HG03442 (cell line): ENCODE data around the gene PMFBP1.

ENCODE experiments used
- ATAC-seq: cut with Tn5 transposase; IDR thresholded peaks from one replicate; pipeline ENCODE4 v1.9.1; 2021; ENCODE audit warnings: mild to moderate bottlenecking, moderate library complexity; ENCODE audit not compliant: unreplicated experiment

Gene PMFBP1

DNA sequence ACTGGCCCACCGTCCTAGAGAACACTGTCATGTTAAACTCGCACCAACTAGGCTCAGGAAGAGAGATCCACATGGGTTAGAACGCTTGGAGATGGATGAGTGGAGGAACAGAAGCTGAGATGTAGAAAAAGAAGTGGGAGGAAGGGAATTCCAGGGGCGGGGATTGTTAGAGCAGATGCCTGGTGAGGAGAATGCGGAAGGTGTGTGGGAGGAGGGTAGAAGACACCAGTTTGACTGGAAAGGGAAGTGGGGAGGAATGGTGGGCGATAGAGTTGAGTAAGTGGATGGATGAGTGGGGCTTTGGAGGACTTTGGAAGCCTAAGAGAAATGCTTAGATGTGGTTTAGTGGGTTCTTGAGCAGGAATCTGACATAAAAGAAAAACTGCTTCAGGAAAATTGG, 40.9 kb downstream of the PMFBP1 start:
- no peak for ATAC-seq

DNA sequence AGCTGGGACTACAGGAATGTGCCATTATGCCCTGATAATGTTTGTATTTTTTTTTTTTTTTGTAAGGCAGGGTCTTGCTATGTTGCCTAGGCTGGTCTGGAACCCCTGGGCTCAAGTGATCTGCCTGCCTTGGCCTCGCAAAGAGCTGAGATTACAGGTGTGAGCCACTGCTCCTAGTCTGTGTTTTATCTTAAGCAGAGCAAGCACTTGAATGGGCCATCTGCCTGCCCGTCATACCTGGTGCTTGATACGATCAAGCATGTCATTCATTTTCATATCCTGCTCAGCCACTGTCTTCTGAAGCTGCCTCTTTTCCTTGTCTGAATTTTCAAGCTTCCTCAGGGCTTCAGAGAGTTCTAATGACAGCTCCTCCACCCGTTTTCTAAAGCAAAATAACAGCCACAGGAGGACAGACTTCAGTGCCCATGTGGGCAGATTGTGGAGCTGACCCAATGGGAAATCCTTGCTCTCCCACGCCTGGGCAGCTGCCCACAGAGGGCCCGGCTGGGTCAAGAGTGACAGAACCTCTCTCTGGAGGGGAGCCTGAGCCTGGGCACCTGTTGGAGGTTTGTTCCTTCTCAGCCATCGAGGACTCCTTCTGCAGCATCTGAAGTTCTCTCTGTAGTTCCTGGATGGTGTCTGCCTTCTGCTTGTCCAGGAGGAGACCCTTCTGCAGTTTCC, 41.8 kb downstream of the PMFBP1 start:
- ATAC-seq: no peak

DNA sequence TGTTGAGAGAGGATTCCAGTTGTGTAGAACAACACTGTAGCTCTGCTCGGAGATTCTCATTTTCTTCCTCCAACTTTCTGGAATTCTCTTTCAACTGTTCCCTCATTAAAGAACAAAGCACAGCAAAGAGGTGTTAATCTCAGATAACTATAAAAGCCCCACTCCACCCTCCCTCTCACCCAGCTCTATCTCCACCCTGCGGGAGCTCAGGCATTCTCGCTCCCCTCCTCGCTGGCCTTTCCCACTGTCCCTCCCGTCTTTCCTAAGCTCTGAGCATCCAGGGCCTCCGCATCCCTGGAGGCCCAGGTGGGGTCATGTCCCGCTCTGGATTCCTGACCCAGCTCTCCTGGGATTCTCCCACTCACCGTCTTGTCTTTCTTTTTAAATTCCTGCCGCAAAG, 43.3 kb downstream of the PMFBP1 start:
- no peak for ATAC-seq

DNA sequence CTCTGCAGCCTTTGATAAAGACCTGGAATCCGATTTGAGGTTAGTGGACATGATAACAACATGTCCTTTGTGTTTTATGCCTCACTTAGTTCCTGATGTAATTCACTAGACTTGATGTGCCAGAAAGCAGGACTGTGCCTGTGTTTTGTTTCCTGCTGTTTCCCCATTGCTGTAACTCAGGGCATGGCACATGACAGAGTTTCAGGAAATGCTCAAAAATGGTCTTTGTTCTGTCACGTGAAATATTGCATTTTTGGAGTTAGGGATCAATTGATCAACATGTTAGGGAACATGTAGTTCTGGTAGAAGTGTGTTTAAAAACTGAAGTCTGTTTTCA, 45.6 kb downstream of the PMFBP1 start:
- no peak for ATAC-seq

DNA sequence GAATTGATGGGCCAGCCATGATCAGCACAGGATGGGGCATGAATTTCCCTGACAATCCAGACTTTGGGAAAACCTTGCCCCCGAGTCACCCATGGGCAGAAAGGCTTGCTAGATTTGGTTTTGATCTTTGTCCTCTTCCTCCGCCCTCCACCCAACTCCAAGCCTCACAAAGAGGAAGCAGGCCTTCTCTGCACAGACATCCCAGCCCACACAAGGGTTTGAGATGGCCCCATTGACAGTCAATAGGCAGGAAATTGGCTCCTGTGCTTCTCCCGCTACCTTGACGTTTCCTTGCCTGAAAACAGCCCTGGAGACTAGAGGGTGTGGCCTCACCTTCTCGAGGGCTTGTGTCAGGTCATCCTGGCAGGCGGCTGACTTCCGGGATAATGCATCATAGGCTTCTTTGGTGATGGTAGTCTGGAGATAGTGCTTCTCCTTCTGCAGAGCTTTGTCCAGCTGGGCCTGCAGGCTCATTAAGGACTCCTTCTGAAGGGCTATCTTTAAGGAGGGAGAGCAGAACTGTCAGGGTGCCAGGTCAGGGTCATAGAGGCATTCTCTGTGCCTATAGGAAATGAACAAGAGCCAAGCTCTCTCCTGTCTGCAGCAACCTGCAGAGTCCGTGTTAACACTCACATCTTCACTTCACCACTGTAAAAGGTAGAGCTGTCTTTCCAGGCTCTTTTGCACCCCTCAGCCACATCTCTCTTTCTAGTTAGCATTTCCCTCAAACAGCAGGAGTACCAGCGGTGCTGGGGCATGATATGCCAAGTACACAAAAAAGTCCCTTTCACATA, 46.1 kb downstream of the PMFBP1 start:
- no peak for ATAC-seq

DNA sequence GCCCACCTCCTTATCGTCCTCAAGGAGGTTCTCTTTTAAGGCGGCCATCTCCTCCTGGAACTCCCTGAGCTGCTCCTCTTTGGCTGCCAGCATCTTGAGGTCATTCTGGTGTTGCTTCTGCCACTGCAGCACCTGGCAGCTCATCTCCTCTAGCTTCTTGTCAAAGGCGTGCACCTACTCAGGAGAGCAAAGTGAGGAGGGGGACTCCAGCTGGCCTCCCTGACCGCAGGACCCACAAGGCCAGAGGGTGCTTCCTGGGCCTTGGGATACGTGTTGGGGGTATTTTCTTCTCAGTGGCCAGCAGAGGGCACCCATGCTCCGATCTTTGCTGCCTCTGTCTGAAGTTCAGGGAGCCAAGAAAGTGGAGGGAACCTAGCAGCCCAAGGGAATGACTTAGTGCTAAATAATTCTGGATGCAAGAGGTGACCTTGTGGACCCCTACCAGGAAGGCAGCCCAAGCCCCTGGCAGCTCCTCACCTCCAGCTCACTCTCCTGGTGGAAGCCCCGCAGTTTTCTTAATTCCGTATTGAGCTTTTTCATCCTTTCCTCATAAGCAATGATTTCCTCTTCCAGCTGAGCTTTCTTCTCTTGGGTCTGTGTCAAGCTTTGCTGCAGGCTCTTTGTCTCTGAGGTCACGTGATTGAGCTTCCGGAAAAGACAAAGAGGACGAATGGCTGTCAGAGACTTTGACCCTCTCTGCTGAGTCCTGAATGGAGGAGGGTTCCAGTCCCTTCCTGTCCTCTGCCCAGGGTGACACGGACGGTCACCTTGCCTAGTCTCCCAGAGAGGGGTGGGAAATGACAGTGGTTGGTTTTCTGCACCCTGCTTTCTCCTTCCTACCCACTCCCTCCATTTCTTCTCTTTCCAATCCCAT, 47.0 kb downstream of the PMFBP1 start:
- ATAC-seq: no peak

DNA sequence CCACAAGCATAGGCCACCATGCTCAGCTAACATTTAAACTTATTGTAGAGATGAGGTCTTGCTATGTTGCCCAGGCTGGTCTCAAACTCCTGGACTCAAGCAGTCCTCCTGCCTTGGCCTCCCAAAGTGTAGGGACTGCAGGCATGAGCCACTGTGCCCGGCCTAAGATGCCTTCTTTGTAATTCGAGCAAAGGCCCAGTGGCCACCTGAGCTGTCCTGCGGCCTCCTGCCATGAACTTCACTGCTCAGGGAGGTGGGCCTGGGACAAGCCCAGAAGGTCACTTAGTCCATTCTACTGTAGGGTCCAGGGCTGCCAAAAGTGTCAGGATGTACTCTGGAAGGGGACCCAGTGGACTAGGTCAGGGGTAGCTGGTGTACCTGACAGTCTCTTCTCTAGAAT, 47.8 kb downstream of the PMFBP1 start:
- ATAC-seq: no peak

DNA sequence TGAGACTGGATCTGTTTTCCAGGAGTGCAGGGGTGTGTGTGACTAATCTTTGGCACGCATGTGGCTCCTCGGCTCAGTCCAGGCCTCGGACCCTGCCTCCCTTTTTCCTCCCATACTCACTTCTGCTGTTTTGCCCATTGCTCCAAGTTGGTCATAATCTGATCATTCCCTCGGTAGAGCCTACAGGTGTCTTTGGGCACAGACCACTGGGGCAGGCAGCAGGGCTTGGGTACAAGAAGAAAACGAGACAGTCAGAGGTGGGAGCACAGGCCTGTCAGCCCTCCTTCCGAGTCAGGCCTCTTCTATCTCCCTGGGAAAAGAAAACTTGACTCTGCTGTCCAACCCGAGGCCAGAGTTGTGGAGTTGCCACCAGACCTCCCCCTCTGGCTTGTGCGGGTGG, 48.5 kb downstream of the PMFBP1 start:
- no peak for ATAC-seq

DNA sequence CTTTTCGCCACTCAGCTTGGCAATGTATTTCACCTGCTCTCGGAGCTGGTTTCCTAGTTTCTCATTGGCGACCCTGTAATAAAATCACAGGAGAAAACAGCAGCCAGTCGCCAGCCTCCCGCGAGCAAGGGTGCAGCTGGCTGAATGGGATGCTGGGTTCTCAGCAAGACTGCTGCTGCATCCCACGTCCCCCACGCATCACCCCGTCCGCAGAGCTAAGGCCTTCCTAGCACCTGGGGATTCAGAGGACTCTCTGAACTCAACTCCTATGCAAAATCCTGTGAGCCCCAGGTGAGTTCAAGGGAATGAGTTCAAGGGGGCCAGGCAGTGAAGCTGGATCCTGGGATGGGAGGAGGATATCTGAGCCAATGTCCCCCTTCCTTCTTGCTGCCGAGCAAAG, 49.0 kb downstream of the PMFBP1 start:
- no peak for ATAC-seq

DNA sequence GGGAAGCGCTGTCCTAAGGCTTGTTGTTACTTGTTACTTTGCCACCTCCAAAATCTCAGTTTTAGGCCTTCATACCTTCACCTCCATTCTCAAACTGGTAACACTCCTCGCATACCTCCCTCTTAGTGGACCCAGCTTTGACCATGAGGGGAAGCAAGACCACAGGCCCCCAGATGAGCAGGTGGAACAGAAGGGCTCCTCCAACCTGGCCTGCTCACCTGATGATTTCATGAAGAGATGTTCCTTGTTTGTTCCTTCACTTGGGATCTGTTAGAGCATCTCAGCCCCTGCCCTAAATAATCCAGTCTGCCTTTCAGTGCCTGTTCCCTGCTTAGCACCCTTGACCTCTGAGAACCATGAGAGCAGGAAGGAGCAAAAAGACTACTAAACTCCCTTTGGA, 49.6 kb downstream of the PMFBP1 start:
- ATAC-seq: no peak

DNA sequence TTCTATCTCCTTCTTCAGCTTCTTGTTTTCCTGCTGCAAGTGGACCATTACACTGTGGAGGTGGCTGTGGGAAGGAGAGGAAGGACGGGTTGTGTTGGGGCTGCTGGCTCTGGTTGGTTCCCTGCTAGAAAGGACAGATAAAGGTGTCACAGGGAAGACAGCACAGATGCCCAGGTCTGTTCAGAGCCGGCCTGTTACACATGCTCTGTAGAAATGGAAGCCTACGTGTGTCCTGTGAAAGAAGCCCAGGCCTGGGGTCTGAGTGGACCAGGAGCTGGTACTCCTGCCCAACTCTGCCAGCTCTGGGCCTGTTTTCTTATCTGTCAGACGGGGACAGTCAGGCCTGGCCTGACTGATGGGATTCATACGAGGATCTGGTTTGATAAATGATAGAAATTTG, 51.9 kb downstream of the PMFBP1 start:
- ATAC-seq: no peak

DNA sequence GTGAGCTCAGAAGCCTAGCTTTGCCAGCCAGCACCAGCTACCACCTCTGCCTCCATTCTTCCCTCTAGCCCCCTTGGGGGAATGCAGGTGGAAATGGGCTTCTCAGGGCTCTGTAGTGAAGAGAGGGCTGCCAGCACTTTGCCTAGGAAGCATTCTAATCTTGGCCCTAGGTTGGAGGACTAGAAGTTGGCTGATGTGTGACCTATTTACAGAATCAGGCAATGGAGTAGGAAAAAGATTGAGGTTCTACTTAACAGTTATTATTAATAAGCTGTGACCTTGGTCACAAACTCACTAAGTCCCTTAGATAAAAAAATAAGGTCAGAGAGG, 58.4 kb downstream of the PMFBP1 start:
- ATAC-seq: no peak

DNA sequence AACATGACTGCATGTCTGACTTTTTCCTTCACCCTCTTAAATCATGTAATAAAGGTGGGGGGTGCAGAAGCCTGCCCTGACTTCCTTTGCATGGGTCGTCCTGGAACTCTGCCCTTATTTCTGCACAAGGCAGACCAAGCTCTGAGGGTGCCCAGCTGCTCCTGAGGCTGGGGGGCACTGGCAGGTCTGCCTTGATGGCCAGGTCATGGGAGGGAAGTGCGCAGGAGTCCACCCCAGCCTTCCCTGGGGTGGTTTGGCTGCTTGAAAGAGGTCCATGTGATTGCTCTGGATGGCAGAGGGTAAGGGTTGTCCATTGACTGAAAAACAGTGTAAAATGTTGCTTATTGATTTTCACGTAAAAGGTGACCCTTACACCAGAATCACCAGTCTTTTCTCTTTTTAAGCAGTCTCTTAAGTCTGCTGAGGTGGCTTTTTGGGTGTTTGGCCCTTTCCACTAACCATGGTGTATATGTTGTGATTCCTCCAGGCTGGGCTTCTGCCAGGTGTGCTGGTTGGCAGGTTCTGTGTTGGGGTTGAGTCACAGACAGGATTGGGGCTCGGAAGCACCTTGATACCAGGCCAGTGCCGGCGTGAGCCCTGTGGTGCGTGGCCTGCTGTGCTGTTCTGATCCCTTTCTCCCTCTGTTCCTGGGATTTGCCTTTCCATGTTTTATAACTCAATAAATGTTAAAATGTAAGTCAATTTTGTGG, 58.9 kb downstream of the PMFBP1 start:
- no peak for ATAC-seq

DNA sequence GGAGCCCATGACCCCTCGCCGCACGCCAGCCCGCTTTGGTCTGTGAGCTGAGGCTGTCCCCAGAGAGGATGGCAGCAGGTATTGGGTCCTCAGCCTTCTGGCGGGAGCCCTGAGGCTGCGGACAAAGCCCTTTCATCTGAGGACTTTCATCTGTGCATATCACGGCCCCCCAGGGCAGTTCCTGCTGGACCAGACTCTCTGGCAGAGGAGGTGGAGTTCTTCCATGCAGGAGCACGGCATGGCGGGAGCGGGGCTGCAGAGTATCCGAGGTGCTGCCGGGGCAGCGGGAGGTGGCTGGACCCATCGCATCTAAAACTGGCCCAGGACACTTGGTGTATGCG, 59.5 kb downstream of the PMFBP1 start:
- no peak for ATAC-seq

DNA sequence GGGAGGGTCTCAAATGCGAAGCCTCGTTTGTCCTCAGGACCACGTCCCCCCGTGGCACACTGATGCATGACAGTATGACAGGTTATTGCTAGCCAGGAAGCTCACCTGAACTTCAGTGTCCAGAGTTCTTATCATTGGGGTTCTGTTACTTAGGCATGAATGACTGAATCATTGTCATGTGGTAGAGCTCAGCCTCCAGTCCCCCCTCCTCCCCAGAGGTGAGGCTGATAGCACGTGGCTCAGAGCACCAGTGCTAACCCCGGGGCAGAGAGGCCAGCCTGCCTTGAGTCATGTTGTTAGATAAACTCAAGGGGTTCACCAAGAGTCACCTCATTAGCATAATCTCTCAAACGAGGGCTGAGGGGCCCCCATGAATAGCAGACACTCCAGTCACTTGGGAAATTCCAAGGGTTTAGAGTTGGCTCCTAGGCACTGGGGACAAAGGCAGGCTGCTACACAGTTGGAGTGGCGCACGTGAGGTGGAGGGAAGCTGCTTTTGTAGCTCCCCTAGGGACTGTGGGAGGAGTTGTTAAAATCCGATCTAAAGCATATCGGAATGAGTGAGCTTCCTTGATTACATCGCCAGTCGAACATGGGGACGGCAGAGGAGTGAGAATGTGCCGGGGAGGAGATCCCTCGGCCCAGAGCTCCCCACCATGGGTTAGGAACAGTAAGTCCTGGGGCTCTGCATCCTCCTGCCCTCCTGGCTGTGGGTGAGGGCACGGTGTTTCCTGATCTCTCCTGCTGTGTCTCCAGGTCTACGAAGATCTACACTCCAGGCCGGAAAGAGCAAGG, 60.1 kb downstream of the PMFBP1 start:
- ATAC-seq: no peak

DNA sequence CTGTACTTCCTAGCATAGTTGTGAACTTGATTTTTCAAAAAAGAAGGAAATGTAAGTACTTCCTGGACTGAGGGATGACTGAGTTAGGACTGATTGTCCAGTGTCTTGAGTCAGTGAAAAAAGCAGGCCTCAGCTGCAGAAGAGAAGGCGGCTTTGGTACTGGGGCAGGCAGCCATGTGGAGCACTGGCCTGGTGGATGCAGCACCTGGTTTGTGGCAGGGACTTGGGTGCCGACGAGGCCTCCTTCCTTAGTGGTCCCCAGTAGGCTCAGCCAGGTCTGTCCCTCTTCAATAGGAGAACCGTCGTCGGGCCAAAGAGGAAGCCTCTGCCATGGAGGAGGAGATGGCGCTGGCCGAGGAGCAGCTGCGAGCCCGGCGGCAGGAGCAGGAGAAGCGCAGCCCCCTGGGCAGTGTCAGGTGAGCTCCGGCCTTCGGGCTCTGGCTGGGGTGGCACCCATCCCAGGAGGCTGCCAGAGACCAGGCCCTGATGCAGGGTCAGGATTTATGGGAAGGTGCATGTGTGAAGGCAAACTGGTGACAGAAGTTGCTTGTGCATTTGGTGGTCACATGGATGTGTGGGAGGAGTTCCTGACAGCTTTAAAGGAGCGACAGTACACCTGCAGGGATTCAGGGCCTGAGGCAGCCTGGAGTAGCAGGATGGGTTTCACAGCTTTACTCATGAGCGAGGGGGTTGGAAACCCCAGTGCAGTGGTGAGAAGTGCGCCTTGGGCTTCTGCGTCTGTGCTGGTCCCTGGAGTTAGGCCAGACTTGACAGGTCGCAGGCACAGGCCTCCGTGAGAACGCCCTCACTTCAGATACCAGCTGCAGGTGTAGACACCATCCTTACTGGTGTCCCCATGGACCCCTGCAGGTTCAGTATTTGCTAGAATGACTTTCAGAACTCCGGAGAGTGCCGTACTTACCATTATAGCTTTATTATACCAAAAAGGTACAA, 61.0 kb downstream of the PMFBP1 start:
- no peak for ATAC-seq

DNA sequence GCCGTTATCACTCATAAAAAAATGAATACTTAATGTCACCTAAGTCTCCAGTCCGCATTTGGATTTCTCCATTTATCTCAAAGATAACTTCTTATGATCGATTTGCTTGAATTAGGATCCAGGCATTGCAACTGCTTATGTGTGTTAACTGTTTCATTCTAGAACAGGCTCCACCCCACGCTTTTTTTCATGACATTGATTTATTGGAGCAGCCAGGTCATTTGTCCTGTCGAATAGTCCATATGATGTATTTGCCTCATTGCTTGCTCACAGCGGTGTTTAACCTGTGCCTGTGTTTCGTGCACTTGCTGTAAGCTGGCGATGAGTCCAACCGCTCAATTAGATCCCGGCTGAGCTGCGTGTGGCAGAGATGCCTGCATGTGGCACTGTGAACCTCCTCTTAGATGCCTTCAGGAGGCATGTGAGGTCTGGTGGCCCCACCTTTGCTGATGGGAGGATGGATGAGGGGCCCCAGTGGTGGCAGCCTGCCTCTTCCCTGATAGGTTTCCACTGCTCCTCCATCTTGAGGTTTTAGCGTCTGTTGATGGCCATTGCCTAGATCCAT, 61.9 kb downstream of the PMFBP1 start:
- no peak for ATAC-seq

DNA sequence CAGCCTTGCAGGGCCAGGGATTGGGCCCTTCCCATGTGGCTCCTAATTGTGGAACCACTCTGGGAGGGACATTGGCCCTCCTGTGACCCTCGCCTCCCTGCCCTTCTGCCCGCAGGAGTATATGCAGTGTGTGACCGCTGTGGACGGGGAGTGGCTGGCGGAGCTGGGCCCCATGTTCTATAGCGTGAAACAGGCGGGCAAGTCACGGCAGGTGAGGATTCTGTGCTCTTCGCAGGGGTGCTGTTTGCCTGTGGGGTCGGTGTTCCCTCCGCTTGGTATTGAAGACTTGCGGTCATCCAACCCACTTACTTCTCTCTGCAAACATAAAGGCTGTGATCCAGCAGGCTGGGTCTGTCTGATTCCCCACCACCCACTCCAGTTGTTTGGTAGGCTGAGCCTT, 62.7 kb downstream of the PMFBP1 start:
- no peak for ATAC-seq
